ENCODE data around the gene MED1.
"Not testable (repeated sequence)": the region's sequence is repeated elsewhere in the genome, so short reads cannot be mapped to it uniquely, and the experiment has no call there.

MED1 gene

DNA sequence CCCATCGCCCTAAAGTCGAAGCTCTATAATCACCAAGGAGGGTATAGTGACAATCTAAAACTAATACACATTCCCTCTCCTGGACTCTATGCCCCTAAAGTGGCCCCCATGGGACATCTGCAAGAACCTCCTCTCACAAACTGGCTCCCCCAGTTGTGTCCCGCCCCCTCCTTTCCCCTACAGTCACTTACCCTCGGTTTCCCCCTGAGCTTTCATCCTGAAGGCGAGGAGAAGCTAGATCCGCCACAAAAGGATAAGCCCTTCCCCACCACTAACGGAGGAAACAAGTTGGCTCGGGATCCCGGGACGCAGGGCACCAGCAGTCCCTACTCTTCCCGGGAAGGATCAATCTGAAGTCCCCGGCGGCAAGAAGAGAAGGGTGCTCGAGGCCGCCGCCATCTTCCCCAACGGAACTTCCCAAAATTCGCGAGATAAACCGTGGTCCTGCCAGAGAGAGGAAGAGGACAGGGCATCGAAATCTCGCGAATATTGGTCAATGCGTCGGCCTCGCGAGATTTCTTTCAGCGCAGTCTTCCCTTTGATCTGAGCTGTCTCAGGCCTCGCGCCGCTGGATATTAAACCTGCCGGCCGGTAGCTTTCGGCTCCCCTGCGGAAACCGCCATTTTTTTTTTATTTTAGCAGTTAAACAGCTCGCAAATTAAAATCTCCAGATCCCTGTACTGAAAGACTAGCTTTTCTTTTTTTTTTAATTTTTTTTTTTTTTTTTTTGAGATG is at the start of gene MED1:
Gene MED1, minus strand, starts transcription at position 417 of the 735 bp plus-strand sequence. Its CDS starts 201 bp downstream, at position 216.
- DNase-seq = peak; percentile 94

GRCh38 chr17:39496921-39497320 is 45.9 kb upstream of the MED1 start:
- DNase-seq = not testable (repeated sequence)

DNA sequence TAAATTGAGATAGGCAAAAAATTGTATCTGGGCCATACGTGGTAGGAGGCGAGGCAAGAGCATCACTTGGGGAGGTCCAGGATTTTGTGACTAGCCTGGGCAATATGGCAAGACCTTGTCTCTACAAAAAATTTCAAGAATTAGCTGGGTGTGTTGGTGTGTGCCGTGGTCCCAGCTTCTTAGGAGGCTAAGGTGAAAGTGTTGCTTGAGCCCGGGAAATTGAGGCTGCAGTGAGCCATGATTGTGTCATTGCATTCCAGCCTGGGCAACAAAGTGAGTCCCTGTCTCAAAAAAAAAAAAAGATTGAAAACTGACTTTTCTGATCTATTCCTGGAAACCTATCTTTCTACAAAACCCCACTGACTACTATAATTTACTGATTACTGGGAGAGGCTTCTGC is 36.9 kb upstream of the MED1 start:
- no peak for DNase-seq

DNA sequence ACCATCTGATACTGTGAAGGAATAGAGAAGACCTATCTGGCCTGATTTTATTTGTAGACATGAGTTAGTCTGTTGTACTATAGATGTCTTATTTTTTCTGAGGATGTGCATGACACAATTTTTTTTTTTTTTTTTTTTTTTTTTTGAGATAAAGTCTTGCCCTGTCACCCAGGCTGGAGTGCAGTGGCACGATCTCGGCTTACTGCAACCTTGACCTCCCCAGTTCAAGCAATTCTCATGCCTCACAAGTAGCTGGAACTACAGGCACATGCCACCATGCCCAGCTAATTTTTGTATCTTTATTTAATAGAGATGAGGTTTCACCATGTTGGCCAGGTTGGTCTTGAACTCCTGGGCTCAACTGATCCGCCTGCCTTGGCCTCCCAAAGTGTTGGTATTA is 36.4 kb upstream of the MED1 start:
- not testable (repeated sequence) for DNase-seq

DNA sequence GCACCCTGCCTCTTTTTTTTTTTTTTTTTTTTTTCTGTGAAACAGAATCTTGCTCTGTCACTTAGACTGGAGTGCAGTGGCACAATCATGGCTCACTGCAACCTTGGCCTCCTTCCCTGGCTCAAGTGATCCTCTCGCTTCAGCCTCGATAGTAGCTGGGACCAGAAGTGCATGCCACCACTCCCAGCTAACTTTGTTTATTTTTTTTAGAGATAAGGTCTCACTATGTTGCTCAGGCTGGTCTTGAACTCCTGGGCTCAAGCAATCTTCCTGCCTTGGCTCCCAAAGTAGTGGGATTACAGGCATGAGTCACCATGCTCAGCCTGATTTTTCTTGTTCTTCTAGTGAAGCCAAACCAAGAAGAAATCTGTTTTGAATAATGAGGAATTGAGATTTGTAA is 35.2 kb upstream of the MED1 start:
- DNase-seq = no peak

DNA sequence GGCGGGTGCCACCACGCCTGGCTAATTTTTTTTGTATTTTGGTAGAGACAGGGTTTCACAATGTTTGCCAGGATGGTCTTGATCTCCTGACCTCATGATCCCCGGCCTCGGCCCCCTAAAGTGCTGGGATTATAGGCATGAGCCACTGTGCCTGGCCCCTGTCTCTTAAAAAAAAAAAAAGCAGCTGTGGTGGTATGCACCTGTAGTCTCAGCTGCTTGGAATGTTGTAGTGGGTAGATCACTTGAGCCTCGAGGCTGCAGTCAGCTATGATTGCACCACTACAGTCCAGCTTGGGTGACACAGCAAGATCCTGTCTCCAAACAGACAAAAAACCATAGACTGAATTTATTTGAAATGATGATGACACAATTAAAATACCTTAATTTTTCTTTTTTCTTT is 34.5 kb upstream of the MED1 start:
- DNase-seq = no peak

- no peak for DNase-seq
These were observed 33.1 kb upstream of the MED1 start for GRCh38 chr17:39484178-39484577.

DNA sequence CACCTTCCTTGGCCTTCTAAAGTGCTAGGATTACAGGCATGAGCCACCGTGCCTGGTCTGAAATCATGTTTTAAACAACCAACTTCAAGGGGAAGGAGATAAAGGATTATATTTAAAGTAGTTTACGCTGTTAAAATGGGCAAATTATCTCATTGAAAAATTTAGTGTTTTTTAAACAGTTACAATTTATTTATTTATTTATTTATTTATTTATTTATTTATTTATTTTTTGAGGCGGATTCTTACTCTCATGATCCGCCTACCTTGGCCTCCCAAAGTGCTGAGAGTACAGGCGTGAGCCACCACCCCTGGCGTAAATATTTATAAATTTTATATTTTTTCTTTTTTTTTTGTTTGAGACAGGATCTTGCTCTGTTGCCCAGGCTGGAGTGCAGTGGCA is 32.4 kb upstream of the MED1 start:
- no peak for DNase-seq

DNA sequence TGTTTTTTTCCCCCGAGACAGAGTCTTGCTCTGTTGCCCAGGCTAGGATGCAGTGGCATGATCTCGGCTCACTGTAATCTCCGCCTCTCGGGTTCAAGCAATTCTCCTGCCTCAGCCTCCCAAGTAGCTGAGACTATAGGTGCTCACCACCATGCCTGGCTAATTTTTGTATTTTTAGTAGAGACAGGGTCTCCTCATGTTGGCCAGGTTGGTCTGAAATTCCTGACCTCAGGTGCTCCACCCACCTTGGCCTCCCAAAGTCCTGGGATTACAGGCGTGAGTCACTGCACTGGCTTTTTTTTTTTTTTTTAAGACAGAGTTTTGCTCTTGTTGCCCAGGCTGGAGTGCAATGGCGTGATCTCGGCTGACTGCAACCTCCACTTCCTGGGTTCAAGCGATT is 28.6 kb upstream of the MED1 start:
- DNase-seq = not testable (repeated sequence)

DNA sequence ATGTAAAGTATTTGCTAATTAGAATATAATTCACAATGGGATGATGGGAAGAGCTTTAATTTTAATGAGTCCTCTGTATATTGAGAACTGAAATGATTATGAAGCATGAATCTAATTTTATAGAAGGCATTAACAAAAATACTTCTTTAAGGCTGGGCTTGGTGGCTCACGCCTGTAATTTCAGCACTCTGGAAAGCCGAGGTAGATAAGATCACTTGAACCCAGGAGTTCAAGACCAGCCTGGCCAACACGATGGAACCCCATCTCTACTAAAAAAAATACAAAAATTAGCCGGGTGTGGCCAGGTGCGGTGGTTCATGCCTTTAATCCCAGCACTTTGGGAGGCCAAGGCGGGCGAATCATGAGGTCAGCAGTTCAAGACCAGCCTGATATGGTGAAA is 22.2 kb upstream of the MED1 start:
- no peak for DNase-seq

DNA sequence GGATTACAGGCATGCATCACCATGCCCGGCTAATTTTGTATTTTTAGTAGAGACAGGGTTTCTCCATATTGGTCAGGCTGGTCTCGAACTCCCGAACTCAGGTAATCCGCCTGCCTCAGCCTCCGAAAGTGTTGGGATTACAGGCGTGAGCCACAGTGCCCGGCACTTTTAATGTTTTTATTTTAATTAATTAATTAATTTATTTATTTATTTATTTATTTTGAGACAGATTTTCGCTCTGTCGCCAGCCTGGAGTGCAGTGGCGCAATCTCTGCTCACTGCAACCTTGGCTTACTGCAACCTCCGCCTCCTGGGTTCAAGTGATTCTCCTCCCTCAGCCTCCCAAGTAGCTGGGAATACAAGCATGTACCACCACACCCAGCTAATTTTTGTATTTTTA is 17.5 kb upstream of the MED1 start:
- DNase-seq = not testable (repeated sequence)

- not testable (repeated sequence) for DNase-seq
These were observed 13.6 kb upstream of the MED1 start for GRCh38 chr17:39464639-39465181.

GRCh38 chr17:39462631-39463375 is 11.7 kb upstream of the MED1 start:
- no peak for DNase-seq

GRCh38 chr17:39461926-39462569 is 11.0 kb upstream of the MED1 start:
- peak; percentile 39 for DNase-seq

DNA sequence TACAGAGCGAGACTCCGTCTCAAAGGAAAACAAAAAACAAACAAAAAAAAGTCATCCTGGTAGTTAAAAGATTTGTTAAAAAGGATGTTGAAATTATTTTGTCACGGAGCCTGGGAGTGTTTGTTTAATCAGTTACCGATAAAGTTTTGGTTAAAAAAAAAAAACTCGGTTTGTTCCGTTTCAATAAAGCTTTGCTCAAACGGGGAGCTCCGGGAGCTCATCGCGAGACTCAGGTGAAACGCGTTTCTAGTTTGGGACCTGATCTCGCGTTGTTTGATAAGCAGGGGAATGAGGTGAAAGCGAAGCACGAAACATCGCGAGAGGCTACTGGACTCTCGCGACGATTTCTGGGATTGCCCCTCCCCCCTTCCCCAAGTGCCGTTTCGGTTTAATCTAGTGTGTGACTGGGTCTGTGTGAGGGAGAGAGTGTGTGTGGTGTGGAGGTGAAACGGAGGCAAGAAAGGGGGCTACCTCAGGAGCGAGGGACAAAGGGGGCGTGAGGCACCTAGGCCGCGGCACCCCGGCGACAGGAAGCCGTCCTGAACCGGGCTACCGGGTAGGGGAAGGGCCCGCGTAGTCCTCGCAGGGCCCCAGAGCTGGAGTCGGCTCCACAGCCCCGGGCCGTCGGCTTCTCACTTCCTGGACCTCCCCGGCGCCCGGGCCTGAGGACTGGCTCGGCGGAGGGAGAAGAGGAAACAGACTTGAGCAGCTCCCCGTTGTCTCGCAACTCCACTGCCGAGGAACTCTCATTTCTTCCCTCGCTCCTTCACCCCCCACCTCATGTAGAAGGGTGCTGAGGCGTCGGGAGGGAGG is 10.3 kb upstream of the MED1 start, which contains the start of gene CDK12:
Gene CDK12, plus strand, starts transcription at position 374 of the 813 bp plus-strand sequence. CDS start 586 bp downstream, outside the sequence.
- DNase-seq = peak; percentile 96

DNA sequence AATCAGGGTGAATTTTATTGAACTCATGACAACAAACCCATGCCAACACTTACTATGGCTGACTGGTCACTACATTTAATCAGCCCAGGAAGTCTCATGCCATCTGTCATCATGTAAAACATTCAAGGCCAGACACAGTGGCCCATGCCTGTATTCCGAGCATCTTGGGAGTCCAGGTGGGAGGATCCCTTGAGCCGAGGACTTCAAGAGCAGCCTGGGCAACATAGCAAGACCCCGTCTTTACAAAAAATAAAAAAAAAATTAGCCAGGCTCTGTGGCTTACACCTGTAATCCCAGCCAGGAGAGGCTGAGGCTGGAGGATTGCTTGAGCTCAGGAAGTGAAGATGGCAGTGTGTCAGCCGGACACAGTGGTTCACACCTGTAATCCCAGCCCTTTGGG is 4.9 kb upstream of the MED1 start:
- DNase-seq = no peak

DNA sequence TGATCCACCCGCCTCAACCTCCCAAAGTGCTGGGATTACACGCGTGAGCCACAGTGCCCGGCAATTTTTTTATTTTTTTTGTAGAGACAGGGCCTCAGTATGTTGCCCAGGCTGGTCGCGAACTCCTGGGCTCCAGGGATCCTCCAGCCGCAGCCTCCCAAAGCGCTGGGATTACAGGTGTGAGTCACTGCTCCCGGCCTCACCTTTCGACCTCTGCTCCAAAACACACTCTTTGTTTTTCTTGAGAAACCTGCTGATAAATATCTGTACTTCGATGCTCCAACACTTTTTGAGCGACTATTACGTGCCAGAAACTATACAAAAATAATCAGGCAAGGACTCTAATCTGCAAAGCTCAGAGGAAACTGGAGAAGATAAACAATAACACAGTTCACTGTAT is 1.0 kb downstream of the MED1 start:
- no peak for DNase-seq

DNA sequence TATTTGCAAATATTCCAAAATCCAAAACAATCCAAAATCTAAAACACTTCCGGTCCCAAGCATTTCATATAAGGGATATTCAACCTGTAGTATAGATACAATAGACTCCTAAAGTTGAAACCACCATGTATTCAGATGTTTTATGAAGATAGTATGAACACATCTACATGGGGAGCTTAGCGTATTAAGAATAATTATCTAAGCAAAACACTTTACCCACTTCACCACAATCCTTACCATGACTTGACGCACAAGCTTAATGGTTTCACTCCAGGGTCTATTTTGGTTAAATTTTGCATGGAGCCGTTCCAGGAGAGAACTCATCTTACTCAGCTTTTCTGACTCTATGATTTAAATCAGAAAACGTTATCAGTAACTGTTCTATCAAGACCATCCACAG is 3.5 kb downstream of the MED1 start:
- no peak for DNase-seq

DNA sequence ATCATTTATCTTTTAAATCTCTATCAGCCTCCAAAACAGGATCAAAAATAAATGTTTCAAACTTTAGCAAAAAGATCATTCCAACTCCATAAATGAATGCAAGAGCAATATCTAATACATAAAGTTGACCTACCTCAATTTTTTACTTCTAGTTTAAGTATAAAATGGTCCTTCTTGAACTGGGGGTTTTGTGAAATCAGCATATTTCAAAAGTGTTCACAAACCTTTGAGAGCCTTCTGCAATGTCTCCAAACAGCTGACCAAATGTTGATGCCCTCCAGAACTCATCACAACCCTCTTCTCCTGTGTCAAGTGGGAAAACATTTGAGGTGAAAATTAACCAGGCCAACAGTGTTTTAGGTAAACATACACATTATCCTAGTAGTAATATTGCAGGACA is 7.7 kb downstream of the MED1 start:
- DNase-seq = no peak

DNA sequence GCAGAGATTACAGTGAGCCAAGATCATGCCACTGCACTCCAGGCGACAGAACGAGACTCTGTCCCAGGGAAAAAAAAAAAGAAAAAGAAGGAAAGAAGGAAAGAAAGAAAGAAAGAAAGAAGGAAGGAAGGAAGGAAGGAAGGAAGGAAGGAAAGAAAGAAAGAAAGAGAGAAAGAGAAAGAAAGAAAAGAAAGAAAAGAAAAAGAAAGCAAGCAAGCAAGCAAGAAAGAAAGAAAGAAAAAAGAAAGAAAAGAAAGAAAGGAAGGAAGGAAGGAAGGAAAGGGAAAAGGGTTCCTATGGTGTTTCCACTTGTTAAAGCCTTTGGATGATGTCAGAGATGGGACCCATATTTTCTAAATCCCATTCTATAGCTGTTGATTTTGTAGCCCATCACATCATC is 11.2 kb downstream of the MED1 start:
- DNase-seq = not testable (repeated sequence)

DNA sequence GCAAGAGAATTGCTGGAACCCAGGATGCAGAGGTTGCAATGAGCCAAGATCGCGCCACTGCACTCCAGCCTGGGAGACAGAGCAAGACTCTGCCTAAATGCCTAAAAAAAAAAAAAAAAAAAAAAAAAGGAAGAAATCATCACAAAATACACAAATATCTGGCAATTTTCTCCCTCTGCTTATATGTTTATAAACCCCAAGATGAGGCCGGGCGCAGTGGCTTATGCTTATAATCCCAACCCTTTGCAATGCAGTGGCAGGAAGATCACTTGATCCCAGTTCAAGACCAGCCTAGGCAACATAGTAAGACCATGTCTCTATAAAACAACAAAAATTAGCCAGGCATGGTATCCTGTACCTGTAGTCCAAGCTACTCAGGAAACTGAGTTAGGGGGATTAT is 21.5 kb downstream of the MED1 start:
- no peak for DNase-seq

GRCh38 chr17:39416141-39416540 is 34.9 kb downstream of the MED1 start:
- DNase-seq = no peak

GRCh38 chr17:39410279-39410678 is 40.8 kb downstream of the MED1 start:
- DNase-seq = no peak

Measured in activated CD4-positive, alpha-beta T cell treated with anti-CD3 and anti-CD28 coated beads for 48 hours (primary cell).